Measurements from ENCODE around the gene GOLGA8B.
A peak's percentile ranks its signal among the peaks of the same experiment; 100 is the strongest.
"Not testable (repeated sequence)": the region's sequence is repeated elsewhere in the genome, so short reads cannot be mapped to it uniquely, and the experiment has no call there.

The GOLGA8B gene

GRCh38 chr15:34583399-34584329 is at the start of gene GOLGA8B:
GOLGA8B (minus strand) TSS chr15:34583651; CDS start chr15:34535912, 47,739 bp downstream.
- peak; percentile 55 for DNase-seq

- DNase-seq: not testable (repeated sequence)
Measured at GRCh38 chr15:34633165-34633564, 49.7 kb upstream of the GOLGA8B start.

GRCh38 chr15:34628577-34629152 is 45.2 kb upstream of the GOLGA8B start:
- no peak for DNase-seq

GRCh38 chr15:34625007-34625406 is 41.6 kb upstream of the GOLGA8B start:
- no peak for DNase-seq

GRCh38 chr15:34621675-34622074 is 38.2 kb upstream of the GOLGA8B start:
- no peak for DNase-seq

- DNase-seq: no peak
Measured at GRCh38 chr15:34620814-34621213, 37.4 kb upstream of the GOLGA8B start.

GRCh38 chr15:34620142-34620541 is 36.7 kb upstream of the GOLGA8B start:
- DNase-seq: no peak

- no peak for DNase-seq
Measured at GRCh38 chr15:34619151-34619550, 35.7 kb upstream of the GOLGA8B start.

- DNase-seq: no peak
Measured at GRCh38 chr15:34618073-34618472, 34.6 kb upstream of the GOLGA8B start.

- no peak for DNase-seq
Measured at GRCh38 chr15:34616613-34617012, 33.2 kb upstream of the GOLGA8B start.

GRCh38 chr15:34613997-34614396 is 30.5 kb upstream of the GOLGA8B start:
- DNase-seq: no peak

GRCh38 chr15:34613301-34613700 is 29.9 kb upstream of the GOLGA8B start:
- no peak for DNase-seq

- no peak for DNase-seq
Measured at GRCh38 chr15:34610354-34610753, 26.9 kb upstream of the GOLGA8B start.

- no peak for DNase-seq
Measured at GRCh38 chr15:34609102-34610057, 25.9 kb upstream of the GOLGA8B start.

- no peak for DNase-seq
Measured at GRCh38 chr15:34608517-34608916, 25.1 kb upstream of the GOLGA8B start.

- DNase-seq: no peak
Measured at GRCh38 chr15:34607832-34608231, 24.4 kb upstream of the GOLGA8B start.

GRCh38 chr15:34606545-34606944 is 23.1 kb upstream of the GOLGA8B start:
- DNase-seq: no peak

- no peak for DNase-seq
Measured at GRCh38 chr15:34606131-34606530, 22.7 kb upstream of the GOLGA8B start.

- DNase-seq: no peak
Measured at GRCh38 chr15:34603095-34603494, 19.6 kb upstream of the GOLGA8B start.

GRCh38 chr15:34600923-34601322 is 17.5 kb upstream of the GOLGA8B start:
- DNase-seq: no peak

GRCh38 chr15:34598799-34599585 is 15.5 kb upstream of the GOLGA8B start:
- DNase-seq: no peak

- no peak for DNase-seq
Measured at GRCh38 chr15:34597316-34597715, 13.9 kb upstream of the GOLGA8B start.

All from NCI-H1105 (cell line).